ENCODE data around the gene SETBP1. TPM values are rescaled to one million over a fixed set of nuclear protein-coding genes. Genes with fewer than 3 reads are reported as not detected.

The SETBP1 gene
- total RNA-seq, 1 experiment from 2014 or later: 9.6 TPM

DNA sequence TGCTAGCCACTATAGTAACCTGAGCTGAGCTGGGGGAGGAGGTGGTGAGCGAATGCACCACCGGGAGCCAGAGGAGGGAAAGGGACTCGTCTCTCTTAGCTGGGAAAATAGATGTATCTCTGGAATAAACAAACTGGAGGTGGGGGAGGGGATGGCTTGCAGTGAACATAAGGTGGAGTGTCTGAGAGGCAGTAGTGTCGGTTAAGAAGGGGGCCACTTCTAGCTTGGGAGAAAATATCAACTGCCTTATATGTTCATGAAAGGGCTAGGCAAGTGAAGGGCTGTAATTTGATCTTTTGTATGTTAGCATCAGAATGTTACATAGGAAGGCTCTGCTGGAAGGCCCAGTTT is 2.2 kb downstream of the SETBP1 start:
- H3K27ac Mint-ChIP-seq: no peak overlapping the region

DNA sequence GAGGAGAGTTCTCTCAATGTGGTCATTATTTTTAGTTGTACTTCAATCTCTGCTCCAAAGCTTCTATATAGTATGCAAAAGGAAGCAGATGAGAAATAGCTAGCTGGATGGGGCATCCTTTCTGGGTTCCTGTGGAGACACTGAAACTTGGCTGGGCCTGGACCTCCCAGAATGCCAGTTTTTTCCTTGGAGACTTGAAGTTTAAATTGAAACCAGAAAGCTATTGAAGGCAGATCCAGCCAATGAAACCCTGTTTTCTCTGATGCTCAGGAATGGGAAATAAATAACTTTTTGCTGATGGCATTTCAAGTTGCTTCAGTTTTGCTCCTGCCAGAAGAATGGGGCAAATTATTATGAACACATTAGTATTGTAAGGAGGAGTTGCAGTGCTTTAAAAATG is 2.9 kb downstream of the SETBP1 start:
- no peaks in the 10 kb centered on the region for H3K36me3 Mint-ChIP-seq
- no peak overlapping the region for H3K27ac Mint-ChIP-seq
- DNase-seq (ENCODE audit: low spot score) (no peak), ATAC-seq (no peak)
- ChIA-PET CTCF (no interaction called here), POLR2A (no interaction called here)
- no peak overlapping the region for H3K4me3 Mint-ChIP-seq
- peaks cover 7% of the 10 kb centered on the region for H3K4me1 Mint-ChIP-seq
- TF ChIP-seq, protein P1, sequence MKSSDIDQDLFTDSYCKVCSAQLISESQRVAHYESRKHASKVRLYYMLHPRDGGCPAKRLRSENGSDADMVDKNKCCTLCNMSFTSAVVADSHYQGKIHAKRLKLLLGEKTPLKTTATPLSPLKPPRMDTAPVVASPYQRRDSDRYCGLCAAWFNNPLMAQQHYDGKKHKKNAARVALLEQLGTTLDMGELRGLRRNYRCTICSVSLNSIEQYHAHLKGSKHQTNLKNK (CRISPR knock-in tag; IDR thresholded peaks at IDR 0.05): no peak
- no peak for TF ChIP-seq GABPB1 (CRISPR knock-in tag; IDR thresholded peaks at IDR 0.05)
- TF ChIP-seq NR1H2 (CRISPR knock-in tag; IDR thresholded peaks at IDR 0.05): no peak
- TF ChIP-seq ZNF138 (CRISPR knock-in tag; conservative IDR thresholded peaks at IDR 0.05): no peak
- no peak for TF ChIP-seq SMAD4 (CRISPR knock-in tag; IDR thresholded peaks at IDR 0.05)
- TF ChIP-seq ZBTB21 (CRISPR knock-in tag; IDR thresholded peaks at IDR 0.05; ENCODE audit: borderline replicate concordance): no peak
- TF ChIP-seq, protein P2, sequence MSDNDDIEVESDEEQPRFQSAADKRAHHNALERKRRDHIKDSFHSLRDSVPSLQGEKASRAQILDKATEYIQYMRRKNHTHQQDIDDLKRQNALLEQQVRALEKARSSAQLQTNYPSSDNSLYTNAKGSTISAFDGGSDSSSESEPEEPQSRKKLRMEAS (CRISPR knock-in tag; IDR thresholded peaks at IDR 0.05): no peak
- H3K9me3 Mint-ChIP-seq: no peaks in the 10 kb centered on the region
- H3K27me3 Mint-ChIP-seq (ENCODE audit: low read depth): no peaks in the 10 kb centered on the region

More for the DNA sequence above, 2.2 kb downstream of the SETBP1 start:
- Mint-ChIP-seq H3K36me3 (no peaks in the 10 kb centered on the region), H3K4me3 (no peak overlapping the region), H3K27me3 (ENCODE audit: low read depth) (no peaks in the 10 kb centered on the region), H3K4me1 (peaks cover 14% of the 10 kb centered on the region), H3K9me3 (no peaks in the 10 kb centered on the region)
- TF ChIP-seq FOXK1 (CRISPR knock-in tag; IDR thresholded peaks at IDR 0.05) (no peak), ESRRA (CRISPR knock-in tag; IDR thresholded peaks at IDR 0.05; ENCODE audit: borderline replicate concordance) (no peak), SP1 (CRISPR knock-in tag; conservative IDR thresholded peaks at IDR 0.05) (no peak), NFATC4 (CRISPR knock-in tag; IDR thresholded peaks at IDR 0.05) (no peak), ATF1 (CRISPR knock-in tag; IDR thresholded peaks at IDR 0.05) (no peak)
- TF ChIP-seq, protein P3, sequence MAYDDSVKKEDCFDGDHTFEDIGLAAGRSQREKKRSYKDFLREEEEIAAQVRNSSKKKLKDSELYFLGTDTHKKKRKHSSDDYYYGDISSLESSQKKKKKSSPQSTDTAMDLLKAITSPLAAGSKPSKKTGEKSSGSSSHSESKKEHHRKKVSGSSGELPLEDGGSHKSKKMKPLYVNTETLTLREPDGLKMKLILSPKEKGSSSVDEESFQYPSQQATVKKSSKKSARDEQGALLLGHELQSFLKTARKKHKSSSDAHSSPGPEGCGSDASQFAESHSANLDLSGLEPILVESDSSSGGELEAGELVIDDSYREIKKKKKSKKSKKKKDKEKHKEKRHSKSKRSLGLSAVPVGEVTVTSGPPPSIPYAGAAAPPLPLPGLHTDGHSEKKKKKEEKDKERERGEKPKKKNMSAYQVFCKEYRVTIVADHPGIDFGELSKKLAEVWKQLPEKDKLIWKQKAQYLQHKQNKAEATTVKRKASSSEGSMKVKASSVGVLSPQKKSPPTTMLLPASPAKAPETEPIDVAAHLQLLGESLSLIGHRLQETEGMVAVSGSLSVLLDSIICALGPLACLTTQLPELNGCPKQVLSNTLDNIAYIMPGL (CRISPR knock-in tag; IDR thresholded peaks at IDR 0.05): no peak
- TF ChIP-seq, protein P4, sequence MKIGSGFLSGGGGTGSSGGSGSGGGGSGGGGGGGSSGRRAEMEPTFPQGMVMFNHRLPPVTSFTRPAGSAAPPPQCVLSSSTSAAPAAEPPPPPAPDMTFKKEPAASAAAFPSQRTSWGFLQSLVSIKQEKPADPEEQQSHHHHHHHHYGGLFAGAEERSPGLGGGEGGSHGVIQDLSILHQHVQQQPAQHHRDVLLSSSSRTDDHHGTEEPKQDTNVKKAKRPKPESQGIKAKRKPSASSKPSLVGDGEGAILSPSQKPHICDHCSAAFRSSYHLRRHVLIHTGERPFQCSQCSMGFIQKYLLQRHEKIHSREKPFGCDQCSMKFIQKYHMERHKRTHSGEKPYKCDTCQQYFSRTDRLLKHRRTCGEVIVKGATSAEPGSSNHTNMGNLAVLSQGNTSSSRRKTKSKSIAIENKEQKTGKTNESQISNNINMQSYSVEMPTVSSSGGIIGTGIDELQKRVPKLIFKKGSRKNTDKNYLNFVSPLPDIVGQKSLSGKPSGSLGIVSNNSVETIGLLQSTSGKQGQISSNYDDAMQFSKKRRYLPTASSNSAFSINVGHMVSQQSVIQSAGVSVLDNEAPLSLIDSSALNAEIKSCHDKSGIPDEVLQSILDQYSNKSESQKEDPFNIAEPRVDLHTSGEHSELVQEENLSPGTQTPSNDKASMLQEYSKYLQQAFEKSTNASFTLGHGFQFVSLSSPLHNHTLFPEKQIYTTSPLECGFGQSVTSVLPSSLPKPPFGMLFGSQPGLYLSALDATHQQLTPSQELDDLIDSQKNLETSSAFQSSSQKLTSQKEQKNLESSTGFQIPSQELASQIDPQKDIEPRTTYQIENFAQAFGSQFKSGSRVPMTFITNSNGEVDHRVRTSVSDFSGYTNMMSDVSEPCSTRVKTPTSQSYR (CRISPR knock-in tag; IDR thresholded peaks at IDR 0.05): 0 out of 2 replicates have a peak, but pooled peaks have one; percentile 62
- TF ChIP-seq, protein P1 (CRISPR knock-in tag; IDR thresholded peaks at IDR 0.05): no peak
- DNase-seq (ENCODE audit: low spot score) (peak; percentile 44), ATAC-seq (peak; percentile 77)
- CTCF ChIA-PET: interaction anchor here (0.6 to 1.6 kb wide), 4 partner anchors 10 to 701 kb away, joined by 3 to 5 read pairs (median 4); no protein-coding TSS in a partner anchor
- POLR2A ChIA-PET: interaction anchor here (0.6 to 1.0 kb wide), 3 partner anchors 10 to 636 kb away, joined by 3 read pairs; no protein-coding TSS in a partner anchor

DNA sequence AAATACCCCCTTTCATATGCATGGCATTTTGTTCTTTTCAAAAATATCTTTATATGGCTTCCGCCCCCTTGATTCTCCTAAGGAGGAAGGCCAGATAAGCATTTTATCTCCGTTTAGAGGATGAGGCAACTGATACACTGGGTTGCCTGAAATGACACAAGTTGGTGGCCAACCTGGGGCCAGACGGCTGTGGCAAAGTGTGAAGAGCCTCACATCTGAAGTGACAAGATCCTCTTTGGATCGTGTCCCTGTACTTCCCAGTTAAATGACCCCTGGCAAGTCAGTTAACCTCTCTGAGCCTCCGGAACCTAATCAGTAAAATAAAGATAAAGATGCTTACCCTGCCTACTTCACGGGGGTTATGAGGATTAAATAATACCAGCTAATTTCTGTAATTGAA is 4.6 kb downstream of the SETBP1 start:
- no peak for DNase-seq (ENCODE audit: low spot score)
- ATAC-seq: no peak
- Mint-ChIP-seq H3K4me3 (no peak overlapping the region), H3K27me3 (ENCODE audit: low read depth) (no peaks in the 10 kb centered on the region), H3K27ac (no peak overlapping the region), H3K9me3 (no peaks in the 10 kb centered on the region), H3K36me3 (no peaks in the 10 kb centered on the region), H3K4me1 (peaks cover 14% of the 10 kb centered on the region)
- CTCF ChIA-PET: no interaction called here
- TF ChIP-seq MYBL2 (CRISPR knock-in tag; IDR thresholded peaks at IDR 0.05) (no peak), SMAD4 (CRISPR knock-in tag; IDR thresholded peaks at IDR 0.05) (no peak), OVOL2 (CRISPR knock-in tag; IDR thresholded peaks at IDR 0.05; ENCODE audit: borderline replicate concordance) (no peak), IRF2 (CRISPR knock-in tag; IDR thresholded peaks at IDR 0.05; ENCODE audit: borderline replicate concordance, low read depth) (no peak), NFYB (CRISPR knock-in tag; conservative IDR thresholded peaks at IDR 0.05; ENCODE audit: low read depth) (no peak)
- TF ChIP-seq, protein P5, sequence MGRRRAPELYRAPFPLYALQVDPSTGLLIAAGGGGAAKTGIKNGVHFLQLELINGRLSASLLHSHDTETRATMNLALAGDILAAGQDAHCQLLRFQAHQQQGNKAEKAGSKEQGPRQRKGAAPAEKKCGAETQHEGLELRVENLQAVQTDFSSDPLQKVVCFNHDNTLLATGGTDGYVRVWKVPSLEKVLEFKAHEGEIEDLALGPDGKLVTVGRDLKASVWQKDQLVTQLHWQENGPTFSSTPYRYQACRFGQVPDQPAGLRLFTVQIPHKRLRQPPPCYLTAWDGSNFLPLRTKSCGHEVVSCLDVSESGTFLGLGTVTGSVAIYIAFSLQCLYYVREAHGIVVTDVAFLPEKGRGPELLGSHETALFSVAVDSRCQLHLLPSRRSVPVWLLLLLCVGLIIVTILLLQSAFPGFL (CRISPR knock-in tag; IDR thresholded peaks at IDR 0.05; ENCODE audit: borderline replicate concordance): no peak
- TF ChIP-seq, protein P6, sequence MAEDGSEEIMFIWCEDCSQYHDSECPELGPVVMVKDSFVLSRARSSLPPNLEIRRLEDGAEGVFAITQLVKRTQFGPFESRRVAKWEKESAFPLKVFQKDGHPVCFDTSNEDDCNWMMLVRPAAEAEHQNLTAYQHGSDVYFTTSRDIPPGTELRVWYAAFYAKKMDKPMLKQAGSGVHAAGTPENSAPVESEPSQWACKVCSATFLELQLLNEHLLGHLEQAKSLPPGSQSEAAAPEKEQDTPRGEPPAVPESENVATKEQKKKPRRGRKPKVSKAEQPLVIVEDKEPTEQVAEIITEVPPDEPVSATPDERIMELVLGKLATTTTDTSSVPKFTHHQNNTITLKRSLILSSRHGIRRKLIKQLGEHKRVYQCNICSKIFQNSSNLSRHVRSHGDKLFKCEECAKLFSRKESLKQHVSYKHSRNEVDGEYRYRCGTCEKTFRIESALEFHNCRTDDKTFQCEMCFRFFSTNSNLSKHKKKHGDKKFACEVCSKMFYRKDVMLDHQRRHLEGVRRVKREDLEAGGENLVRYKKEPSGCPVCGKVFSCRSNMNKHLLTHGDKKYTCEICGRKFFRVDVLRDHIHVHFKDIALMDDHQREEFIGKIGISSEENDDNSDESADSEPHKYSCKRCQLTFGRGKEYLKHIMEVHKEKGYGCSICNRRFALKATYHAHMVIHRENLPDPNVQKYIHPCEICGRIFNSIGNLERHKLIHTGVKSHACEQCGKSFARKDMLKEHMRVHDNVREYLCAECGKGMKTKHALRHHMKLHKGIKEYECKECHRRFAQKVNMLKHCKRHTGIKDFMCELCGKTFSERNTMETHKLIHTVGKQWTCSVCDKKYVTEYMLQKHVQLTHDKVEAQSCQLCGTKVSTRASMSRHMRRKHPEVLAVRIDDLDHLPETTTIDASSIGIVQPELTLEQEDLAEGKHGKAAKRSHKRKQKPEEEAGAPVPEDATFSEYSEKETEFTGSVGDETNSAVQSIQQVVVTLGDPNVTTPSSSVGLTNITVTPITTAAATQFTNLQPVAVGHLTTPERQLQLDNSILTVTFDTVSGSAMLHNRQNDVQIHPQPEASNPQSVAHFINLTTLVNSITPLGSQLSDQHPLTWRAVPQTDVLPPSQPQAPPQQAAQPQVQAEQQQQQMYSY (CRISPR knock-in tag; IDR thresholded peaks at IDR 0.05): no peak
- POLR2A ChIA-PET: no interaction called here
